Astrocyte of the cerebellum (primary cell): ENCODE data around the gene ADRA2B.
"Not testable (repeated sequence)": the region's sequence is repeated elsewhere in the genome, so short reads cannot be mapped to it uniquely, and the experiment has no call there.

Source experiments
- DNase-seq: peaks from one replicate; pipeline ENCODE4 v3.0.0-alpha.2; 2011; ENCODE audit warnings: low read depth
- H3K4me3 ChIP-seq: 2 replicates; pipeline ENCODE4 v1.5.1; 2011; ENCODE audit warnings: mild to moderate bottlenecking, low read depth, low read length, moderate library complexity
- in situ Hi-C: cut with HindIII; loops from 2 replicates; pipeline ENCODE4 v1.10.0; 2017; ENCODE audit warnings: low sequenced_read_pairs
- TF ChIP-seq, protein P1 (sequence below): IDR thresholded peaks from 2 replicates; pipeline ENCODE4 v1.5.1; 2012; ENCODE audit warnings: low read length, low read depth, moderate library complexity, mild to moderate bottlenecking; ENCODE audit errors: missing control alignments

The ADRA2B gene

DNA sequence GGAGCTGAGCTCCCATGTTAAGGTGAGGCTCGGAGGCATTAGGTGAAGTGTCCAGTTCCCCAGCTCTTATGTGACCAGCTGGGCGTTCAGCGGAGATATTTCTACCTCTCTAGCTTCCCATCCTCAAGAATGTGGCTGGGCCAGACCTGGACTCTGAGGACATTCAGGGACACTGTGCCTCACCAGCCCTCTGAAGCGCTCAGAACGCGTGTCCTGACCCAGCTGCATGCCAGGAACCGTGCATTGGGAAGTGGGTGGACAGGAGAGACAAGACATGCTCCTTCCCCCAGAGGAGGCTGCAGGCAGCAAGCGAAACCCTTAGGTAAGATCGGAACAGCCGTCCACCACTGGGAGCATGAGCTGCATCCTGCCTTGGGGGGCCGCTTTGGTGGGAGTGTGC lies 43.6 kb downstream of the ADRA2B start:
- in situ Hi-C loops, result no loop called here
- TF ChIP-seq, protein P1, sequence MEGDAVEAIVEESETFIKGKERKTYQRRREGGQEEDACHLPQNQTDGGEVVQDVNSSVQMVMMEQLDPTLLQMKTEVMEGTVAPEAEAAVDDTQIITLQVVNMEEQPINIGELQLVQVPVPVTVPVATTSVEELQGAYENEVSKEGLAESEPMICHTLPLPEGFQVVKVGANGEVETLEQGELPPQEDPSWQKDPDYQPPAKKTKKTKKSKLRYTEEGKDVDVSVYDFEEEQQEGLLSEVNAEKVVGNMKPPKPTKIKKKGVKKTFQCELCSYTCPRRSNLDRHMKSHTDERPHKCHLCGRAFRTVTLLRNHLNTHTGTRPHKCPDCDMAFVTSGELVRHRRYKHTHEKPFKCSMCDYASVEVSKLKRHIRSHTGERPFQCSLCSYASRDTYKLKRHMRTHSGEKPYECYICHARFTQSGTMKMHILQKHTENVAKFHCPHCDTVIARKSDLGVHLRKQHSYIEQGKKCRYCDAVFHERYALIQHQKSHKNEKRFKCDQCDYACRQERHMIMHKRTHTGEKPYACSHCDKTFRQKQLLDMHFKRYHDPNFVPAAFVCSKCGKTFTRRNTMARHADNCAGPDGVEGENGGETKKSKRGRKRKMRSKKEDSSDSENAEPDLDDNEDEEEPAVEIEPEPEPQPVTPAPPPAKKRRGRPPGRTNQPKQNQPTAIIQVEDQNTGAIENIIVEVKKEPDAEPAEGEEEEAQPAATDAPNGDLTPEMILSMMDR, result no peak
- no peak for DNase-seq
- no peak overlapping the region for H3K4me3 ChIP-seq

DNA sequence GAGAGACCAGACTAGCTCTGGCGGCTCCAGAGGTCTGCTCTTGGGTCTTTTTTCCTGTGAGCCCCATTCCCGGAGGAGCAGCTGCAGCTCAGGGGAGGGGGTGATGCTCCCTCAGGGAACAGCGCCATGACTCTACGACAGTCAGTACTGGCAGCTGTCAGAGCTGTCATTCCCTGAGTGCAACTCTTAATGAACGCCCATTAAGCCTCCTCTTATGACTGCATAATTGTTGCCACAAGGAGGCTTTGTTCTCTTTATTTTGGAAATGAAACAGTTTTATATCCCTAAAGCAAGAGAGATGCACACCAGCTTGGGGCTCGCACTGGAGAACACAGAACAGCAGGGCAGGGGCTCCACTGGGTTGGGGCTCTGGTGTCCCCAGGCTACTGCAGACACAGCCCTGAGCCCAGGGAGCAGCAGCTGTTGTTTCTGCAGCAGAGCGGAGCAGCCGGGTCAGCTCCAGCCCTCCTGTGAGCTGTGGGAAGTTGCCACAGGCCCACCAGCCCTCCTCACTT lies 44.3 kb downstream of the ADRA2B start:
- in situ Hi-C loops, H3K4me3 ChIP-seq, DNase-seq: not testable (repeated sequence)

DNA sequence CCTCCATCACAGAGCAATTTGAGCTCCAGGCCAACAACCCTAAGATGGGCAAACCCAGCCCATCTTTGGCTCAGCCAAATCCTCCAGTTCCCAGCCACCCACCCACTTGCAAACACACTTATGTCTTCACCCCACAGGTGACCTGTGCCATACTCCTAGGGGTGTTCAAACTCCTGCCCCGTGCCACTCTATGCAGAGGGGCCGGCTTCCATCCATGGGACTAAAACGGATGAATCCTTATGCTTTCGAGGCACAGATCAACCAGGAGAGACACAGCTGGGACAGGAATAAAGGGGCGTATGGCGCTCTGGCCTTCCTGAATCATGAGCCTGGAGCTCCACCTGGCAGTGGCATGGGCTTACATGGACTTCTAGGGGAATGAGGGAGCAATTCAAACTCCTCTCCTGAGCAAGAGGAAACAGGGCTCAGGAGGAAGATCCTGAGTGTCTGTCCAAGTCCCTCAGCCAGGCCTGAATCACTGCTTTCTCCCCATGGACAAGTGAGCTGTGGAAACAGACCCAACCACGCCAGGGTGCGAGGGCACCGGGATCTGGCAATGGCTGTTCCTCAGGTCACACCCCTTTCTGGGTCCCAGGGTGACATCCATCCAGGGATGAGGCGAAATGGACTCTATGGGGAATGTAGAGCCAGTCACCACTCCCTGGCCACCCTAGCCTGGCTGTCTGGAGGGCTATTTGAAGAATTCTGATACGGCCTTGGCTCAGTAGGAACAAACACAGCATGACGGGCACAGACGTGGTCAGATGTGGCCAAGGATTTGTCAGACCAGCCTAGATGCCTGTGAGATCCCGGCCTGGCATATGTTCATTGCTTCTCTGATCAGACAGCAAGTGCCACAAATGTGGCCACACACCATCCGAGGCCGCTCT lies 45.0 kb downstream of the ADRA2B start:
- DNase-seq, H3K4me3 ChIP-seq: not testable (repeated sequence)

DNA sequence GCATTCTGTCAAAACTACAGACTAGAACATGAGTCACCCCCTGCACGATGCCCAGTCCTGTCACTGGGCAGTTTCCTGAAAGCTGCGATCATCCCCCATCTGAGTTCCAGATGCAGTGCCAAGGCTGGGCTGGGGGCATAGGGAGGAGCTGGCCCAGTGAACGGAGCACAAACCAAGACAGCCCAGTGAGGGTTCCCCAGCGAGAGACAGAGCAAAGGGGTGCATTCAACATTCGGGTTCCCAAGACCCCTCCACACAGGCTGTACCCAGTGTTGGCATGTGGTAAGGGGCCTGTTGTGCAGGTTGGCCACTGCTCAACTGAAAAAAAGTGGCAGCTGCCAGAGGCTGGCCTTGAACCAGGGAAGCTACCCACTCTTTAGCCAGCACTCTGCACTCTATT lies 46.0 kb downstream of the ADRA2B start:
- DNase-seq, in situ Hi-C loops, H3K4me3 ChIP-seq: not testable (repeated sequence)

More for the DNA sequence above, 45.0 kb downstream of the ADRA2B start:
- in situ Hi-C loops, result not testable (repeated sequence)

DNA sequence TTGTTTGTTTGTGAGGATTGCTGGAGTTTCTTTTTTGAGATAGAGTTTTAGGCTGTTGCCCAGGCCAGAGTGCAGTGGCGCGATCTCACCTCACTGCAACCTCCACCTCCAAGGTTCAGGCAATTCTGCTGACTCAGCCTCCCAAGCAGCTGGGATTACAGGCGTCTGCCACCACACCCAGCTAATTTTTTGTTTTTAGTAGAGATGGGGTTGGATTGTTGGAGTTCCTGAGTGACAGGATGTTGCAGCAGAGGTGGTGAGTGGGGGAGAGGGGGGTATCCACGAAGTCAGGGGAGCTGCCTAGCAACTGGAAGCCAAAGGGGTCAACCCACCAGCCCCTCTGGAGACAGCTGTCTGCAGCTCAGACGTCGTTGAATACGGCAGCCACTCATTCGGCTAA lies 46.5 kb downstream of the ADRA2B start:
- H3K4me3 ChIP-seq, DNase-seq, in situ Hi-C loops: not testable (repeated sequence)

DNA sequence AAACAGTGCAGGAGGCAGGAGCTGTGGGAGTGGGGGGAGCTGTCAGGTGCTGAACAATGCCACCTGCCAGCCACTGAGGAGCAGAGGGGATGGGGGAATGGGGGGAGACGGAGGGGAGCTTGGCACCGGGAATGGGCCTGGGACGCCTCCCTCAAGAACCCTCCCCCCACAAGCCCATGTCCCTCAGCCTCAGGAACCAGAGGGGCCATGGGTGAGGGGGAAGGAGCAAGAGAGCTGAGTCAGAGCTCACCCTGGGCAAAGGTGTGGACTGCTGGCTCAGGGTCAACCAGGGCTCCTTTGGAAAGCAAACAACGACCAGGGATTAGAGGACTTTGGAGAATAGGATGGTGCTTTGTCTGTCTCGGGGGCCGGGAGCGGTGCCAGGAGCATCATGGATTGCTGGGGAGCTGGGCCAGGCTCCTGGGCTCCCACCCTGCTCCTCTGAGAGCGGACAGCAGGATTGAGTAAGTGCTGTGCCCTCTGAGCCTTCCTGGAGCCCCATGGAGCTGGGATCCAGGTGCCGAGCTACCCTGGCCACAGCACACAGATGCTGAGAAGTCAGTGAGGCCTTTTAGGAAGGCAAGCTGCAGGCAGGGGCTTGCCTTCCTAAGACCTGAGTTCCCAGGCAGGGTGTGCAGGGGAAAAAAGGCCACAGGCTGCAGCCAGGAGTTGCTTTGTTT lies 48.3 kb downstream of the ADRA2B start:
- in situ Hi-C loops, DNase-seq, H3K4me3 ChIP-seq: not testable (repeated sequence)

DNA sequence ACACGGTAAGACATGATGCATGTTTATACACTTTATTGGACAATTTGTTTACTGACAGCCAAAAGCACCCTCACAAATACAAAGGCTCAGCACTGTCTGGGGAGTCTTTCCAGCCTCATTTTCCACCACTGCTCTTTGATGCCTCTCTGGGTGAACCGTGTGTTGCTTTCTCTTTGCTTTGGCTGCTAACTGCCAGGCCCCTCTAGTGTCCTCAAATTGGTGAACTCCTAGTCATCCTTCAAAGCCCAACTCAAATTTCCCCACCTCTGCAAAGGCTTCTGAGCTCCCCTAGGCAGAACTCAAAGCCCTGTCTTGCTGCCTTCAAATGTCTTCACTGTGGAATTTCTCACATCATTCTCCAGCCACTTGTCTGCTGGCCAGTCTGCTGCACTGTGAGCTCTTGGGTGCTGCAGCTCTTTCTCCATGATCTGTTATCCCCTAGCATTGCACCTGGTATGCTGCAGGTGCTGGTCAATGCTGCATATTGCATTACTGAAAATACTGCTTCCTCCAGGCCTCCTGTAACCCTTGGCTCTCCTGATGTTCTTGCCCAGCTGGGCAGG lies 49.2 kb downstream of the ADRA2B start:
- H3K4me3 ChIP-seq, in situ Hi-C loops, DNase-seq: not testable (repeated sequence)

DNA sequence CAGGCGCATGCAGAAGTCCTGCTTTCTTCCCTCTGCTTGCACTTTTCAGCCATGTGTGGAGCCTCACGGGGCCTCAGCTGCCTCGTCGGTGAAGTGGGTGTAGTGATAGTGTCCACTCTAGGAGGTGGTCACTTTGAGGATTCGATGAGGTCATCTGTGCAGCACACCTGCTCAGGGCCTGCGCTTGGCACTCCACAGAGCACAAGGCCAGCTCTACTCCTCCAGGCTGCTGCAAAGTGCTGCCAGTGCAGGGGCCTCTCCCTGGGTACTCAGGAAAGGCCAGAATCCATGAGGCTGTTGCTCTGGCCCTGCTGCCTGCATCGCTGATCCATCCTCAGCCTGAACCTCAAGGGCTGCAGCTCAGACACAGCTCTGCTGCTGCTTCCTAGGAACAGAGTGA lies 49.9 kb downstream of the ADRA2B start:
- H3K4me3 ChIP-seq, in situ Hi-C loops, DNase-seq: not testable (repeated sequence)

DNA sequence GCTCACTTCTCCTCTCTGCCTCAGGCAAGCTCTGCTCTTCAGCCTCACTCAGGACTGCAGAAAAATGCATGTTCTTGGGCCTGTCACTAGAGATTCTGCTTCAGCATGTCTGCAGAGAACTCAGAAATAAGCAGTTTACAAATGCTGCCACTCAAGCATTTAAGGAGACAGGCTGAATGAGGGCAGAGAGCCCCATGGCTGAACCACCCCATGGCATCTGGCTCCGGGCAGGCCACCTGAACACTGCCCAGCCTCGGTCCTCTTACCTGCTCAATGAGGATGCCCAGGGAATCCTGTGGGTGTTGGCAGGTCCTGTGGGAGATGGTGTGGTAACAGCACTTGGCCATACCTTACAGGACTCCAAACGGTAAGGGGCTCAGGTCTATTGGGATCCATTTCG lies 50.4 kb downstream of the ADRA2B start:
- DNase-seq, H3K4me3 ChIP-seq, in situ Hi-C loops: not testable (repeated sequence)

DNA sequence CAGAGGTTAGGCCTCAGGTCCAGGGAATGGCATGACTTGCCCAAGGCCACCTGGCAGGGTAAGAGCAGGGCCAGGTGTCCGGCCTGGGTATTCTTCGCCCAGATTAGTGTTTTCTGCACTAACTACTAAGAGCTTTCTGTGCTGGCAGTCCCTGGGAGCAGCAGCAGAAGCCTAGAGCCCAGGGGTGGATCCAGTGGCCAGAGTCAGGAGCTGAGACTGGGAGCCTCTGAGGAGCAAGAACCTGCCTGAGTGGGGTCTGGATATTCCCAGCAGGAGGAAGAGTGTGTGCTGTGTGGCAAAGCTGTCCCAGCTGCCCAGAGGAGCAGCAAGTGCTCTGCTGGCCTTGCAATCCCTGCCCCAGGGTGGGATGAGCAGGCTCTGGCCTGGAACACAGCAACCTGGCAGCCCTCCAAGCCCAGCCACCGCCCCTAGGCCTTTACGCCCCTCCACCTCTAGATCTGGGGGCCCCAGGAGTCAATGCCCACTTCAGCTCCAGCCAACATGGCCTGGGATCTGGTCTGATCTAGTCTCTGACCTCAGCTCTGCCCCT lies 50.9 kb downstream of the ADRA2B start:
- no peak overlapping the region for H3K4me3 ChIP-seq
- TF ChIP-seq, protein P1, result no peak
- DNase-seq, result no peak
- in situ Hi-C loops, result no loop called here

DNA sequence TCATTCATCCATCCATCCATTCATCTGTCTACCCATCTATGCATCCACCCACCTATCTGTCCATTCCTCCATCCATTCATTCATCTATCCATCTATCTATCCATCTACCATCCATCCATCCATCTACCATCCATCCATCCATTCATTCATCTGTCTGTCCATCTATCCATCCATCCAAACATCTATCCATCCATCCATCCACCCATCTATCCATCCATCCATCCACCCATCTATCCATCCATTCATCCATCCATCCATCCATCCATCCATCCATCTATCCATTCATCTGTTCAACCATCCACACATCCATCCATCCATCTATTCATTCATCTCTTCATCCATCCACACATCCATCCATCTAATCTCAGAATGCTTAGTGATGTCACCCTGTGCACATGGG lies 51.6 kb downstream of the ADRA2B start:
- DNase-seq, H3K4me3 ChIP-seq, in situ Hi-C loops: not testable (repeated sequence)

DNA sequence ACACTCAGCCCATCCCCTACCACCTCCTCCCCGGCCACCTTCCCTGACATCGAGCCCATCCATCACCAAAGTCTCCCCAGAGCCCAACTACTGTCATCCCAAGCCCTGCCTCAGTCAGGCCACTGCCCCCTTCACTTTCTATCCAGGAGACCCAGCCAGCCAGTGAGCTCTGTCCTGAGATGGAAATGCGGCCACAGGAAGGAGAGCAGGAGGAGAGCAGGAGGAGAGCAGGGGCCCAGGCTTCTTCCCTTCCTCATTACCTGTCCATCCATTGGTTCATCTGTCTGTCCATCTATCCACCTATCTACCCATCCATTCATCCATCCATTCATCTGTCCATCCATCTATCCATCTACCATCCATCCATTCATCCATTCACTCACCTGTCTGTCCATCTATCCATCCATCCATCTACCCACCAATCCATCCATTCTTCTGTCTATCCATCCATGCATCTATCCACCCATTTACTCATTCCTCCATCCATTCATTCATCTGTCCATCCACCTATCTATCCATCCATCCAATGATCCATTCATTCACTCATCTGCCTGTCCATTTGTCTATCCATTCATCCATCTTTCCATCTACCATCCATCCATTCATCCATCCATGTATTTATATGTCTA lies 52.2 kb downstream of the ADRA2B start:
- DNase-seq, H3K4me3 ChIP-seq, in situ Hi-C loops: not testable (repeated sequence)
